Activated naive CD4-positive, alpha-beta T cell treated with Interleukin-2 at 50 U/mL for 16 hours (primary cell): Measurements from ENCODE around the gene SIK3.
A peak's percentile ranks its signal among the peaks of the same experiment; 100 is the strongest.

Experiments
- DNase-seq: peaks from one replicate; pipeline ENCODE4 v3.0.0-alpha.2; 2020

SIK3 gene

GRCh38 chr11:116958246-116958645 is 140.0 kb downstream of the SIK3 start:
- no peak for DNase-seq

- no peak for DNase-seq
Measured at GRCh38 chr11:116955949-116956348, 142.3 kb downstream of the SIK3 start.

- DNase-seq: no peak
Measured at GRCh38 chr11:116955548-116955947, 142.7 kb downstream of the SIK3 start.

- no peak for DNase-seq
Measured at GRCh38 chr11:116953530-116954285, 144.5 kb downstream of the SIK3 start.

- no peak for DNase-seq
Measured at GRCh38 chr11:116951762-116952161, 146.5 kb downstream of the SIK3 start.

- DNase-seq: no peak
Measured at GRCh38 chr11:116950210-116950609, 148.0 kb downstream of the SIK3 start.

GRCh38 chr11:116948391-116948790 is 149.8 kb downstream of the SIK3 start:
- DNase-seq: peak; percentile 29

- DNase-seq: no peak
Measured at GRCh38 chr11:116946414-116946813, 151.8 kb downstream of the SIK3 start.

GRCh38 chr11:116939499-116939898 is 158.7 kb downstream of the SIK3 start:
- DNase-seq: no peak

- DNase-seq: no peak
Measured at GRCh38 chr11:116938471-116939070, 159.7 kb downstream of the SIK3 start.

GRCh38 chr11:116936754-116937446 is 161.3 kb downstream of the SIK3 start:
- DNase-seq: no peak

- DNase-seq: no peak
Measured at GRCh38 chr11:116935514-116935913, 162.7 kb downstream of the SIK3 start.

GRCh38 chr11:116935089-116935488 is 163.1 kb downstream of the SIK3 start:
- no peak for DNase-seq

GRCh38 chr11:116933961-116934360 is 164.3 kb downstream of the SIK3 start:
- no peak for DNase-seq

- DNase-seq: no peak
Measured at GRCh38 chr11:116932181-116932580, 166.0 kb downstream of the SIK3 start.

- DNase-seq: peak; percentile 31
Measured at GRCh38 chr11:116931206-116931953, 166.8 kb downstream of the SIK3 start.

- no peak for DNase-seq
Measured at GRCh38 chr11:116930586-116930985, 167.6 kb downstream of the SIK3 start.

- peak; percentile 40 for DNase-seq
Measured at GRCh38 chr11:116930177-116930576, 168.1 kb downstream of the SIK3 start.

- no peak for DNase-seq
Measured at GRCh38 chr11:116929414-116930090, 168.7 kb downstream of the SIK3 start.

- DNase-seq: no peak
Measured at GRCh38 chr11:116928845-116929244, 169.4 kb downstream of the SIK3 start.

- DNase-seq: no peak
Measured at GRCh38 chr11:116928102-116928777, 170.0 kb downstream of the SIK3 start.
